Measurements from ENCODE around the gene MGAT1.
A peak's percentile ranks its signal among the peaks of the same experiment; 100 is the strongest.

DNA sequence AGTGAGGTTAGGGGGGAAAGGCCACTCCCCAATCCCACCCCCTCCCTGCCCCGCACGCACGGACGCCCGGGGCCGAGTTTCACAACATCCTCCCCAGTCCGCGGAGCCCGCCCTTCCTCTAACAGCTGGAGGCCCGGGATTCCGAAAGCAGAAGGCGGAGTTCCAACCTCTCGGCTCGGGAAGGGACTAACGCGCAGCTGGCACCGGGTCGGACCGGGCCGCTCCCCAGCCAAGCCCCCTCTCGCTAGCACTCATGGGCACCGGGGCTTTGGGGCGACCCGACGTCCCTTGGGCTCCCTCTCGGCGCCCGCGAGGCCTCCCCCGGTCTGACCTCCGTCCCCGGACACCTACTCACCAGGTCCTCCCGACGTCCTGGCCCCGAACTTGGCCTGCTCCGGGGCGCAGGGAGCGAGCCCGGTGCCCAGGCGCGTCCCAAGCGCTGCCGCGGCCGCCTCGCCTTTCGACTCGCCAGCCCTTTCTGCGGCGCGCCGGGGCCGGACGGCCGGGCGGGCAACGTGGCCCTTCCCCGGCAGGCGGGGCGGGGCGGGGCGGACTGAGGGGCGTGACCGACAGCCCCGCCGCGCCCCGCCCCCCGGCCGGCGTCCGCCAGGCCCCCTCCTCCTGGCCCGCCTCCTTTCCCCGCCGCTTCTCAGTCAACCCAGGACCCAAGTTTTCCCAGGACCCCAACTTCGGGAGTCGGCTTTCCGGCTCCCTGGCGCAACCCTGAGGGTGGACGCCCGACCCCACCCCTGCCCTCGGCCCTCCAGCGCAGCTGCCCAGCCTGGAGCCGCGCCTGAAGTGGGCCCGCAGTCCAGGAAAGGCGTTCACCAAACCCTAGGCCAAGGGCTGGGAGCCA, at the start of gene MGAT1:
- TF ChIP-seq, protein P1, sequence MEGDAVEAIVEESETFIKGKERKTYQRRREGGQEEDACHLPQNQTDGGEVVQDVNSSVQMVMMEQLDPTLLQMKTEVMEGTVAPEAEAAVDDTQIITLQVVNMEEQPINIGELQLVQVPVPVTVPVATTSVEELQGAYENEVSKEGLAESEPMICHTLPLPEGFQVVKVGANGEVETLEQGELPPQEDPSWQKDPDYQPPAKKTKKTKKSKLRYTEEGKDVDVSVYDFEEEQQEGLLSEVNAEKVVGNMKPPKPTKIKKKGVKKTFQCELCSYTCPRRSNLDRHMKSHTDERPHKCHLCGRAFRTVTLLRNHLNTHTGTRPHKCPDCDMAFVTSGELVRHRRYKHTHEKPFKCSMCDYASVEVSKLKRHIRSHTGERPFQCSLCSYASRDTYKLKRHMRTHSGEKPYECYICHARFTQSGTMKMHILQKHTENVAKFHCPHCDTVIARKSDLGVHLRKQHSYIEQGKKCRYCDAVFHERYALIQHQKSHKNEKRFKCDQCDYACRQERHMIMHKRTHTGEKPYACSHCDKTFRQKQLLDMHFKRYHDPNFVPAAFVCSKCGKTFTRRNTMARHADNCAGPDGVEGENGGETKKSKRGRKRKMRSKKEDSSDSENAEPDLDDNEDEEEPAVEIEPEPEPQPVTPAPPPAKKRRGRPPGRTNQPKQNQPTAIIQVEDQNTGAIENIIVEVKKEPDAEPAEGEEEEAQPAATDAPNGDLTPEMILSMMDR (IDR thresholded peaks at IDR 0.05): no peak
- TF ChIP-seq POLR2A (IDR thresholded peaks at IDR 0.05): peak; percentile 85
